ENCODE data around the gene GNAI1.

GNAI1 gene

GRCh38 chr7:80255656-80256055 lies 121.0 kb downstream of the GNAI1 start:
- Histone ChIP-seq H3K27ac (no peak overlapping the region), H3K4me3 (no peak overlapping the region)
- no peak for DNase-seq (ENCODE audit: low spot score)
- TF ChIP-seq CTCF (IDR thresholded peaks at IDR 0.05): no peak

- Histone ChIP-seq H3K4me3 (no peak overlapping the region), H3K27ac (no peak overlapping the region)
- TF ChIP-seq CTCF (IDR thresholded peaks at IDR 0.05): no peak
- no peak for DNase-seq (ENCODE audit: low spot score)
Measured at GRCh38 chr7:80257756-80258155, 123.1 kb downstream of the GNAI1 start.

- no peak for TF ChIP-seq CTCF (IDR thresholded peaks at IDR 0.05)
- DNase-seq (ENCODE audit: low spot score): no peak
- no peak overlapping the region for H3K4me3 ChIP-seq
- no peak overlapping the region for H3K27ac ChIP-seq
Measured at GRCh38 chr7:80260606-80261005, 126.0 kb downstream of the GNAI1 start.

- H3K4me3 ChIP-seq: no peak overlapping the region
- DNase-seq (ENCODE audit: low spot score): no peak
- TF ChIP-seq CTCF (IDR thresholded peaks at IDR 0.05): no peak
- no peak overlapping the region for H3K27ac ChIP-seq
Measured at GRCh38 chr7:80263333-80263732, 128.7 kb downstream of the GNAI1 start.

GRCh38 chr7:80263821-80264220 lies 129.2 kb downstream of the GNAI1 start:
- no peak for TF ChIP-seq CTCF (IDR thresholded peaks at IDR 0.05)
- Histone ChIP-seq H3K4me3 (no peak overlapping the region), H3K27ac (no peak overlapping the region)
- no peak for DNase-seq (ENCODE audit: low spot score)

GRCh38 chr7:80264769-80265495 lies 130.3 kb downstream of the GNAI1 start:
- H3K4me3 ChIP-seq: no peak overlapping the region
- no peak overlapping the region for H3K27ac ChIP-seq
- no peak for TF ChIP-seq CTCF (IDR thresholded peaks at IDR 0.05)
- no peak for DNase-seq (ENCODE audit: low spot score)

GRCh38 chr7:80272560-80273239 lies 138.1 kb downstream of the GNAI1 start:
- Histone ChIP-seq H3K4me3 (no peak overlapping the region), H3K27ac (no peak overlapping the region)
- no peak for TF ChIP-seq CTCF (IDR thresholded peaks at IDR 0.05)
- no peak for DNase-seq (ENCODE audit: low spot score)
